ENCODE measurements around the gene STXBP1.

DNA sequence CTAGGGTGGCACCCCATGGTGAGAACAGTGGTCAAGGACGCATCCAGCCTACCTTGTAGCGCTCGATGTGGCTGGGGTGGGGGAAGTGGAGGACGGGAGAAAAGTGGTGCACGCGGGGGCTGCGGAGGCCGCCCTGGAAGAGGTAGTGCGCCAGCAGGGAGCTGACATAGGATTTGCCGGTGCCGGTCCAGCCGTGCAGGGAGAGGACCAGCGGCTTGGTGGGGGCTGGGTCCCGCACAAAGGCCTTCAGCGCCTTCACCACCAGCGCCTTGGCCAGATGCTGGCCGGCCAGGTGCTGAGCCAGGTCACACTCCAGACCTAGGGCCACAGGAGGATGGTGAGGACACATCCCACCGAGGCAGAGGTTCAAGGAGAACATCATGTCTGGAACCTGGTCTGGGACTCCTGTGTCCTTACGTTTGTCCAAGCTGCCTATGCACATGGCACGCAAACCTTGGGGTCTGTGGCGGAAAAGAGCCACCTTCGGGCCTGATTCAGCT lies 122.2 kb downstream of the STXBP1 start:
- TF ChIP-seq REST (IDR thresholded peaks at IDR 0.05; ENCODE audit: unreplicated experiment) (no peak), CTCF (conservative IDR thresholded peaks at IDR 0.05; ENCODE audit: low read depth in 2 of 2) (peak in 1 of 2 experiments; percentile 98; a peak in 1 of 4 replicates), POLR2AphosphoS5 (IDR thresholded peaks at IDR 0.05; ENCODE audit: low read depth) (no peak), ZNF331 (CRISPR knock-in tag; IDR thresholded peaks at IDR 0.05; ENCODE audit: low read depth) (no peak), EZH2 (IDR thresholded peaks at IDR 0.05; ENCODE audit: low read depth, unreplicated experiment) (no peak), CREB1 (CRISPR knock-in tag; IDR thresholded peaks at IDR 0.05; ENCODE audit: low read depth) (0 out of 2 replicates have a peak, but pooled peaks have one; percentile 10), EZH2phosphoT487 (IDR thresholded peaks at IDR 0.05; ENCODE audit: unreplicated experiment) (no peak), JUNB (IDR thresholded peaks at IDR 0.05; ENCODE audit: unreplicated experiment) (no peak), NANOG (IDR thresholded peaks at IDR 0.05; ENCODE audit: borderline replicate concordance) (no peak), ZNF114 (CRISPR knock-in tag; IDR thresholded peaks at IDR 0.05) (no peak), STAT1 (IDR thresholded peaks at IDR 0.05; ENCODE audit: unreplicated experiment) (no peak)
- TF ChIP-seq, protein P1, sequence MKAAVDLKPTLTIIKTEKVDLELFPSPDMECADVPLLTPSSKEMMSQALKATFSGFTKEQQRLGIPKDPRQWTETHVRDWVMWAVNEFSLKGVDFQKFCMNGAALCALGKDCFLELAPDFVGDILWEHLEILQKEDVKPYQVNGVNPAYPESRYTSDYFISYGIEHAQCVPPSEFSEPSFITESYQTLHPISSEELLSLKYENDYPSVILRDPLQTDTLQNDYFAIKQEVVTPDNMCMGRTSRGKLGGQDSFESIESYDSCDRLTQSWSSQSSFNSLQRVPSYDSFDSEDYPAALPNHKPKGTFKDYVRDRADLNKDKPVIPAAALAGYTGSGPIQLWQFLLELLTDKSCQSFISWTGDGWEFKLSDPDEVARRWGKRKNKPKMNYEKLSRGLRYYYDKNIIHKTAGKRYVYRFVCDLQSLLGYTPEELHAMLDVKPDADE (IDR thresholded peaks at IDR 0.05), result no peak
- TF ChIP-seq, protein P2, sequence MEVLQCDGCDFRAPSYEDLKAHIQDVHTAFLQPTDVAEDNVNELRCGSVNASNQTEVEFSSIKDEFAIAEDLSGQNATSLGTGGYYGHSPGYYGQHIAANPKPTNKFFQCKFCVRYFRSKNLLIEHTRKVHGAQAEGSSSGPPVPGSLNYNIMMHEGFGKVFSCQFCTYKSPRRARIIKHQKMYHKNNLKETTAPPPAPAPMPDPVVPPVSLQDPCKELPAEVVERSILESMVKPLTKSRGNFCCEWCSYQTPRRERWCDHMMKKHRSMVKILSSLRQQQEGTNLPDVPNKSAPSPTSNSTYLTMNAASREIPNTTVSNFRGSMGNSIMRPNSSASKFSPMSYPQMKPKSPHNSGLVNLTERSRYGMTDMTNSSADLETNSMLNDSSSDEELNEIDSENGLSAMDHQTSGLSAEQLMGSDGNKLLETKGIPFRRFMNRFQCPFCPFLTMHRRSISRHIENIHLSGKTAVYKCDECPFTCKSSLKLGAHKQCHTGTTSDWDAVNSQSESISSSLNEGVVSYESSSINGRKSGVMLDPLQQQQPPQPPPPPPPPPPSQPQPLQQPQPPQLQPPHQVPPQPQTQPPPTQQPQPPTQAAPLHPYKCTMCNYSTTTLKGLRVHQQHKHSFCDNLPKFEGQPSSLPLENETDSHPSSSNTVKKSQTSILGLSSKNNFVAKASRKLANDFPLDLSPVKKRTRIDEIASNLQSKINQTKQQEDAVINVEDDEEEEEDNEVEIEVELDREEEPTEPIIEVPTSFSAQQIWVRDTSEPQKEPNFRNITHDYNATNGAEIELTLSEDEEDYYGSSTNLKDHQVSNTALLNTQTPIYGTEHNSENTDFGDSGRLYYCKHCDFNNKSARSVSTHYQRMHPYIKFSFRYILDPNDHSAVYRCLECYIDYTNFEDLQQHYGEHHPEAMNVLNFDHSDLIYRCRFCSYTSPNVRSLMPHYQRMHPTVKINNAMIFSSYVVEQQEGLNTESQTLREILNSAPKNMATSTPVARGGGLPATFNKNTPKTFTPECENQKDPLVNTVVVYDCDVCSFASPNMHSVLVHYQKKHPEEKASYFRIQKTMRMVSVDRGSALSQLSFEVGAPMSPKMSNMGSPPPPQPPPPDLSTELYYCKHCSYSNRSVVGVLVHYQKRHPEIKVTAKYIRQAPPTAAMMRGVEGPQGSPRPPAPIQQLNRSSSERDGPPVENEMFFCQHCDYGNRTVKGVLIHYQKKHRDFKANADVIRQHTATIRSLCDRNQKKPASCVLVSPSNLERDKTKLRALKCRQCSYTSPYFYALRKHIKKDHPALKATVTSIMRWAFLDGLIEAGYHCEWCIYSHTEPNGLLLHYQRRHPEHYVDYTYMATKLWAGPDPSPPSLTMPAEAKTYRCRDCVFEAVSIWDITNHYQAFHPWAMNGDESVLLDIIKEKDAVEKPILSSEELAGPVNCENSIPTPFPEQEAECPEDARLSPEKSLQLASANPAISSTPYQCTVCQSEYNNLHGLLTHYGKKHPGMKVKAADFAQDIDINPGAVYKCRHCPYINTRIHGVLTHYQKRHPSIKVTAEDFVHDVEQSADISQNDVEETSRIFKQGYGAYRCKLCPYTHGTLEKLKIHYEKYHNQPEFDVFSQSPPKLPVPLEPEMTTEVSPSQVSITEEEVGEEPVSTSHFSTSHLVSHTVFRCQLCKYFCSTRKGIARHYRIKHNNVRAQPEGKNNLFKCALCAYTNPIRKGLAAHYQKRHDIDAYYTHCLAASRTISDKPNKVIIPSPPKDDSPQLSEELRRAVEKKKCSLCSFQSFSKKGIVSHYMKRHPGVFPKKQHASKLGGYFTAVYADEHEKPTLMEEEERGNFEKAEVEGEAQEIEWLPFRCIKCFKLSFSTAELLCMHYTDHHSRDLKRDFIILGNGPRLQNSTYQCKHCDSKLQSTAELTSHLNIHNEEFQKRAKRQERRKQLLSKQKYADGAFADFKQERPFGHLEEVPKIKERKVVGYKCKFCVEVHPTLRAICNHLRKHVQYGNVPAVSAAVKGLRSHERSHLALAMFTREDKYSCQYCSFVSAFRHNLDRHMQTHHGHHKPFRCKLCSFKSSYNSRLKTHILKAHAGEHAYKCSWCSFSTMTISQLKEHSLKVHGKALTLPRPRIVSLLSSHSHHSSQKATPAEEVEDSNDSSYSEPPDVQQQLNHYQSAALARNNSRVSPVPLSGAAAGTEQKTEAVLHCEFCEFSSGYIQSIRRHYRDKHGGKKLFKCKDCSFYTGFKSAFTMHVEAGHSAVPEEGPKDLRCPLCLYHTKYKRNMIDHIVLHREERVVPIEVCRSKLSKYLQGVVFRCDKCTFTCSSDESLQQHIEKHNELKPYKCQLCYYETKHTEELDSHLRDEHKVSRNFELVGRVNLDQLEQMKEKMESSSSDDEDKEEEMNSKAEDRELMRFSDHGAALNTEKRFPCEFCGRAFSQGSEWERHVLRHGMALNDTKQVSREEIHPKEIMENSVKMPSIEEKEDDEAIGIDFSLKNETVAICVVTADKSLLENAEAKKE (CRISPR knock-in tag; IDR thresholded peaks at IDR 0.05), result no peak

Measured in GM23338 (cell line).